ENCODE data around the gene ASB13.
A peak's percentile ranks its signal among the peaks of the same experiment; 100 is the strongest.
"Not testable (repeated sequence)": the region's sequence is repeated elsewhere in the genome, so short reads cannot be mapped to it uniquely, and the experiment has no call there.

The ASB13 gene

GRCh38 chr10:5623081-5623748 lies 43.2 kb downstream of the ASB13 start:
- peak; percentile 92 for DNase-seq (ENCODE audit: low spot score)

GRCh38 chr10:5622186-5622960 lies 44.0 kb downstream of the ASB13 start:
- DNase-seq (ENCODE audit: low spot score): no peak

- not testable (repeated sequence) for DNase-seq (ENCODE audit: low spot score)
Observed at GRCh38 chr10:5621371-5621770, 45.0 kb downstream of the ASB13 start.

- DNase-seq (ENCODE audit: low spot score): no peak
Observed at GRCh38 chr10:5620966-5621365, 45.4 kb downstream of the ASB13 start.

- no peak for DNase-seq (ENCODE audit: low spot score)
Observed at GRCh38 chr10:5620223-5620721, 46.1 kb downstream of the ASB13 start.

GRCh38 chr10:5619362-5620211 lies 46.8 kb downstream of the ASB13 start:
- no peak for DNase-seq (ENCODE audit: low spot score)

GRCh38 chr10:5618829-5619228 lies 47.6 kb downstream of the ASB13 start:
- no peak for DNase-seq (ENCODE audit: low spot score)

- DNase-seq (ENCODE audit: low spot score): no peak
Observed at GRCh38 chr10:5618042-5618441, 48.4 kb downstream of the ASB13 start.

GRCh38 chr10:5617521-5617920 lies 48.9 kb downstream of the ASB13 start:
- no peak for DNase-seq (ENCODE audit: low spot score)

GRCh38 chr10:5616836-5617235 lies 49.6 kb downstream of the ASB13 start:
- DNase-seq (ENCODE audit: low spot score): no peak

GRCh38 chr10:5616046-5616445 lies 50.3 kb downstream of the ASB13 start:
- DNase-seq (ENCODE audit: low spot score): no peak

GRCh38 chr10:5615316-5615715 lies 51.1 kb downstream of the ASB13 start:
- DNase-seq (ENCODE audit: low spot score): no peak

- DNase-seq (ENCODE audit: low spot score): no peak
Observed at GRCh38 chr10:5614155-5614721, 52.2 kb downstream of the ASB13 start.

- DNase-seq (ENCODE audit: low spot score): no peak
Observed at GRCh38 chr10:5613481-5614154, 52.8 kb downstream of the ASB13 start.

- DNase-seq (ENCODE audit: low spot score): no peak
Observed at GRCh38 chr10:5611899-5612680, 54.3 kb downstream of the ASB13 start.

- DNase-seq (ENCODE audit: low spot score): no peak
Observed at GRCh38 chr10:5609952-5610616, 56.3 kb downstream of the ASB13 start.

- no peak for DNase-seq (ENCODE audit: low spot score)
Observed at GRCh38 chr10:5608608-5609220, 57.7 kb downstream of the ASB13 start.

GRCh38 chr10:5607594-5607993 lies 58.8 kb downstream of the ASB13 start:
- no peak for DNase-seq (ENCODE audit: low spot score)

GRCh38 chr10:5606864-5607263 lies 59.5 kb downstream of the ASB13 start:
- no peak for DNase-seq (ENCODE audit: low spot score)

GRCh38 chr10:5606321-5606720 lies 60.1 kb downstream of the ASB13 start:
- DNase-seq (ENCODE audit: low spot score): no peak
